ENCODE measurements around the gene ARHGAP30. TPM values are rescaled to one million over a fixed set of nuclear protein-coding genes. Genes with fewer than 3 reads are reported as not detected.

Gene ARHGAP30
- total RNA-seq, 2 experiments from 2014 or later: 125 to 165 TPM

DNA sequence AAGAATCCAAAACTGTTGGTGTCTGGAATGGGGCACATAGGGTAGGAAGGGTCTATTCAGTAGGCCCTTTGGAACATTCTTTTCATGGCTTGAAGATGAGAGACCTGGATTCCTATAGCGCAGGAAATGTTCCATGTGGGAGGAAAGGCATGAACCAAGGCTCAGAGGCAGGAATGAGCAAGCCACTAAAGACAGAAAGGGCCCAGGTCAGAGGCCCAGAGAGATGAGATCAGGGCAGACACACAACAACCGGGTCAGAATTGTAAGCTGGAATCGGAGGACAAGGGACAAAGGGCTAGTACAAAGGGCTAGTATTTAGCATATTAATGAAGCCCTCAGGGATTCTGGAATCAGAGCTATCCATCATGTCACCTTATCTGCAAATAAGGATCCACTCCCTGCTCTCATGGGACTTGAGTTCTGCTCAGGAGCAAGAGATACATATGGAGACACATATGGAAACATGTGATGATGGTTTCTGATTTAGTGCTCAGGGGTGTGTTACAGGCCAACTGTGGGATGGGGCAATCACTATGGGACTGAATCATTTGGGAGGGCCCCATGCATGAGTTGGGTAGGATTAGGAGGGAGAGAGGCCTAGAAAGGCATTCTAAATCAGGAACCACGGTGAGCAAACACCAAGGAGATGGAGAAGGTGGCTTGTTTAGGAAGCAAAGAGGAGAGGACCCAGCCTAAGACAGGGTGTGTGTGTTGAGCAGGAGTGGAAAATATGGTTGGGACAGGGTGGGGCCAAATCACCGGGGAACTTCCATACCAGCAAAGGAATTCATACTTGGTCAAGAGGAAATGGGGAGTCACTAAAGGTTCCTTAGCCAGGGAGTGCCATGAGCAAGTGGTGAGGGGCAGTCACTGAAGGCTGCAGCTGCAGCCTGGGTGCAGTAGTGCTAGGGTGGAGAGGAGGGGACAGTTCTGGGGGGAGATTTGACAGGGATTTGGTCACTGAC lies 11.0 kb upstream of the ARHGAP30 start:
- ChIA-PET POLR2A (no interaction called here), CTCF (interaction anchor here (0.5 to 3.7 kb wide), 5 partner anchors 9 to 244 kb away, joined by 3 to 21 read pairs (median 3); partner anchors contain the start of gene KLHDC9)
- H3K9me3 Mint-ChIP-seq (ENCODE audit: low read depth): no peaks in the 10 kb centered on the region
- no peaks in the 10 kb centered on the region for H3K36me3 Mint-ChIP-seq (ENCODE audit: low read depth)
- peak overlapping the region; percentile 1 for H3K27ac Mint-ChIP-seq
- DNase-seq (no peak), ATAC-seq (peak; percentile 47)
- no peak overlapping the region for H3K4me3 Mint-ChIP-seq
- H3K4me1 Mint-ChIP-seq: no peaks in the 10 kb centered on the region
- peaks cover 2% of the 10 kb centered on the region for H3K27me3 Mint-ChIP-seq
- intact Hi-C loops (cut with DNase I, micrococcal nuclease): no loop called here

DNA sequence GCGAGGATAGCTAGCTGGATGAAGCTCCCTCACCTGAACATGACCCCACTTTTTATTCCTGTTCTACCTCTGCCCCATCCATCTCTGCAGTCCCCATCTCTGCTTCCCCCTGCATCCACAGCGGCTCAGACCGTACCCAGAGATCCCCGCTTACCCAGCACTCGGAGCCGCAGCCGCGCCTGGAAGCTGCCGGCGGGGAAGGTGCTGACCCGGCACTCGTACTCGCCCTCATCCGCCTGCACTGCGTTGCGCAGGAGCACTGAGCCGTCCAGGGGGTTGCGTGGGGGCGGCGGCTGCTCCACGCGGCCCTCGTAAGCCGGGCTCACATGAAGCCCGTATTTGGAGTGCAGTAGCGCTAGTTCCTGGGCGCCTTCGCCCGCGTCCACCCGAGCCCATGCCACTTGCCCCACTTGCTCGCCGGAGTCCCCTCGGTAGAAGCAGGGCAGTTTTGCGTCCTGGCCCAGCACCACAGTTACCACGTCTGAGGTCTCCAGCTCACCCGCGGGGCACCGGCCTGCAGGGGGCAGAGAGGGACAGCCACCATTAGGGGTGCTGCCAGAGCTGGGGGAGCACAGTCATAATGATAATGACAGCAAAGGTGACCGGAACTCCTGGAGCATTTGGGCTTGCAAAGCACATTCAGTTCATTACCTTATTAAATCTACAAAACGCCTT lies 9.9 kb upstream of the ARHGAP30 start:
- DNase-seq: no peak
- Mint-ChIP-seq H3K27me3 (peaks cover 2% of the 10 kb centered on the region), H3K36me3 (ENCODE audit: low read depth) (no peaks in the 10 kb centered on the region), H3K4me3 (no peak overlapping the region), H3K27ac (no peak overlapping the region), H3K9me3 (ENCODE audit: low read depth) (no peaks in the 10 kb centered on the region), H3K4me1 (no peaks in the 10 kb centered on the region)
- ATAC-seq: no peak
- ChIA-PET POLR2A (interaction anchor here (0.6 kb wide), 1 partner anchor 64 kb away, joined by 4 read pairs; no protein-coding TSS in a partner anchor), CTCF (interaction anchor here (0.9 to 3.7 kb wide), 3 partner anchors 10 to 33 kb away, joined by 3 to 21 read pairs (median 4); partner anchors contain the start of genes ARHGAP30, KLHDC9 and USF1)
- intact Hi-C loops (cut with DNase I, micrococcal nuclease): no loop called here

DNA sequence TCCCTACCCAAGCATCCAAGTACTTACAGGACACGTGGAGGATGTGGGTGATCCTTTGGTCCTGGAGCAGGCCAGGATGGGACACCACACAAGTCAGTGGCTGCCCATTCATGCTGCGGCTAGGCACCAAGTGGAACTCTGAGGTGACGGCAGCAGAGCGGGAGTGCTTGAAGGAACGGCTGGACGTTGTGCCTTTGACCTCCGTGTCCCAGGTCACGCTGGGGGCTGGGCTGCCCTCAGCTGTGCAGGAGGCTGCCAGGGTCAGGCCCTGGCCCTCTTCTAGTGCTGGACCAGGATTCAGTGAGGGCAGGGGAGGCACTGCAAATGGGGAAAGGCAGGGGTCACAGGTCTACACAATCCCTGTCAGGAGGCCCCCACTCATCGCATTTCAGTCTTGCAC lies 7.7 kb upstream of the ARHGAP30 start:
- no peak for DNase-seq
- H3K27ac Mint-ChIP-seq: no peak overlapping the region
- H3K4me1 Mint-ChIP-seq: no peaks in the 10 kb centered on the region
- H3K27me3 Mint-ChIP-seq: peaks cover 2% of the 10 kb centered on the region
- CTCF ChIA-PET: no interaction called here
- no peaks in the 10 kb centered on the region for H3K36me3 Mint-ChIP-seq (ENCODE audit: low read depth)
- no peak for ATAC-seq
- no peak overlapping the region for H3K4me3 Mint-ChIP-seq
- no peaks in the 10 kb centered on the region for H3K9me3 Mint-ChIP-seq (ENCODE audit: low read depth)
- intact Hi-C loops (cut with DNase I, micrococcal nuclease): no loop called here
- POLR2A ChIA-PET: no interaction called here

DNA sequence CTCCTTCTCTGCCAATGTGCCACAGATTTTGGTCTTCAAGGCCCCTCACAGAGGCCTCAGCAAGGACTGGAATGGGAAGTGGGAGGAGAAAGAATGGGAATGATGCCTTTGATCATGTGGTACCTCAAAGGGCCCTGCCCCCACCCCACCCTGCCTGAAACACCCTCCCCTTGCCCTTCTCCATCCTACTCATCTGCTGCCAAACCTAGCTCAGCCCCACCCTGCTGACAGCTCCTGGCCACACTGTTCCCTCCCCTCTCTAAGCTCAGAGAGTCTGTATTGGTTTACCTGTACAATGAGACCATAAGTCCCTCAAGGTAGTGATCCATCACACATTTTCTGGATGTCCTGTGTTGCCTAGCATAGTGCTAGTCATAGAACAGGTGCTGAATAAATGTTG lies 6.7 kb upstream of the ARHGAP30 start:
- POLR2A ChIA-PET: interaction anchor here (0.6 kb wide), 1 partner anchor 21 kb away, joined by 3 read pairs; no protein-coding TSS in a partner anchor
- intact Hi-C loops (cut with DNase I, micrococcal nuclease): no loop called here
- DNase-seq (no peak), ATAC-seq (no peak)
- Mint-ChIP-seq H3K36me3 (ENCODE audit: low read depth) (no peaks in the 10 kb centered on the region), H3K9me3 (ENCODE audit: low read depth) (no peaks in the 10 kb centered on the region), H3K27ac (no peak overlapping the region), H3K27me3 (peaks cover 2% of the 10 kb centered on the region), H3K4me3 (no peak overlapping the region), H3K4me1 (peaks cover 7% of the 10 kb centered on the region)
- CTCF ChIA-PET: interaction anchor here (1.0 kb wide), 2 partner anchors 20 to 23 kb away, joined by 3 to 4 read pairs; no protein-coding TSS in a partner anchor

DNA sequence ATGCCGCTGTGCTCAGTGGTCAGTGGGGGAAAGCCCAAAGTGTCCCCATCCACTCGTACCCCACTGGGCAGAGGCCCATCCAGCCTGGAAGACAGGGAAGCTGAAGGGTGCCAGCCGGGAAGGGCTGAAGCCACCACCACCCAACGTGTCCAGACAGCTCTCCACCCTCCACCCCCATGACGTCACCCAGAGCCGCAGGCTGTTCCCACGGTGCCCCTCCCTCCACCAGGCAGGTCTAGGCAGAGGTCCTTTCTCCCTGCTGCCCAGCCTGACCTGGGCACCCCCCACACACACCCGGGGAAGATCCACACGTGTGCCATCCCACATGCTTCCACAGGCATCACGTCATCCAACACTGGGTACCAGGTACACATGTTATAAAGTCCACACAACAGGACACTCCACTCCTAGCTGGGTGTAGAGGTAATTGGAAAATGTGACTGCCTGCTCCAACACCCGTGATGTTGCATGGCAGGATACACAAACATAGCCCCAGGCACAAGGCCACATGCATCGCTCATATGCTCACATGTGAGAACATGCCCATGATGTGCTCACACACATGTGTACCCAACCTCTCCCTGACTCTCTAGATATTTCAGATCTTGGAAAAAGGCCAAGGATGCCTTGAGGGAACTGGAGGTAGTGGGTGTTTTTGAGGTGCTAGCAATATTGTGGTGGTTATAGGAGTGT lies 5.1 kb upstream of the ARHGAP30 start:
- H3K36me3 Mint-ChIP-seq (ENCODE audit: low read depth): no peaks in the 10 kb centered on the region
- DNase-seq: no peak
- CTCF ChIA-PET: no interaction called here
- peaks cover 2% of the 10 kb centered on the region for H3K9me3 Mint-ChIP-seq (ENCODE audit: low read depth)
- H3K27ac Mint-ChIP-seq: no peak overlapping the region
- no peak for ATAC-seq
- intact Hi-C loops (cut with DNase I, micrococcal nuclease): loop anchor here in 1 of 2 experiments (5.0 kb wide), 1 partner anchor 38 kb away; the partner anchor contains the start of gene TSTD1
- H3K4me1 Mint-ChIP-seq: peaks cover 22% of the 10 kb centered on the region
- POLR2A ChIA-PET: no interaction called here
- H3K27me3 Mint-ChIP-seq: peaks cover 2% of the 10 kb centered on the region
- no peak overlapping the region for H3K4me3 Mint-ChIP-seq

DNA sequence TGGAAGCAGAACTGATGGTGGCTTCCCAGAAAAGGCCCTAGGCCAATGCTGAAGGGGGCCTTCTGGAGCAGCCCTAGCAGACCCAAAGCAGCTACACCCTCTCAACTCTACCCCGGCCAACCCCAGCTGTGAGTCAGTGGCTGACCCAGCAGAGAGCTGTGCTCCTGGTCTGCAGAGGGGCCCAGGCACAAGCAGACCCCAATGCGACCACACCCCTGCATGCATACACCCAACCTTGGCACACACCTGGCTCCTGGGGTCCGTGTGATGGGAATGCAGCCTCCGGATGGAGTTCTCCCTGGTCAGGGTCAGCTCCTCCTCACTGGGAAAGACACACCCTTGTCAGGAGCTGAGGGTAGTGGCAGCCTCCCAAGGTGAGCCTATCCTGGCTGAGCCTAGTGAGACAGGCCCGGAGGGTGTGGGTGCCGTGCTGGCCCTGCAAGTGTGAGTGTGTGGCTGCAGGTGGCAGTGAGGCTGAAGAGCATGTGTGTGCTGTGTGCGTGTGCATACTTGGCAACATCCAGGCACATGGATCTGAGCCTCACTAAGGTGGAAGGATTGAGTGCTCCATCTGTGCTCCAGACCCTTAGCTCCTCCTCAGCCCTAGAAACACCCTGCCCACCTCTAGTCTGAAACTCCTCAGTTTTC lies 3.9 kb upstream of the ARHGAP30 start:
- Mint-ChIP-seq H3K4me3 (no peak overlapping the region), H3K27ac (no peak overlapping the region), H3K9me3 (ENCODE audit: low read depth) (peaks cover 2% of the 10 kb centered on the region), H3K36me3 (ENCODE audit: low read depth) (peaks cover 9% of the 10 kb centered on the region), H3K4me1 (peaks cover 23% of the 10 kb centered on the region), H3K27me3 (no peaks in the 10 kb centered on the region)
- ChIA-PET CTCF (interaction anchor here (0.7 to 8.3 kb wide), 3 partner anchors 20 to 35 kb away, joined by 3 to 126 read pairs (median 3); partner anchors contain the start of genes KLHDC9 and TSTD1), POLR2A (no interaction called here)
- ATAC-seq: no peak
- DNase-seq: no peak
- intact Hi-C loops (cut with DNase I, micrococcal nuclease): loop anchor here in 1 of 2 experiments (5.0 kb wide), 1 partner anchor 36 kb away; the partner anchor contains the start of gene TSTD1

DNA sequence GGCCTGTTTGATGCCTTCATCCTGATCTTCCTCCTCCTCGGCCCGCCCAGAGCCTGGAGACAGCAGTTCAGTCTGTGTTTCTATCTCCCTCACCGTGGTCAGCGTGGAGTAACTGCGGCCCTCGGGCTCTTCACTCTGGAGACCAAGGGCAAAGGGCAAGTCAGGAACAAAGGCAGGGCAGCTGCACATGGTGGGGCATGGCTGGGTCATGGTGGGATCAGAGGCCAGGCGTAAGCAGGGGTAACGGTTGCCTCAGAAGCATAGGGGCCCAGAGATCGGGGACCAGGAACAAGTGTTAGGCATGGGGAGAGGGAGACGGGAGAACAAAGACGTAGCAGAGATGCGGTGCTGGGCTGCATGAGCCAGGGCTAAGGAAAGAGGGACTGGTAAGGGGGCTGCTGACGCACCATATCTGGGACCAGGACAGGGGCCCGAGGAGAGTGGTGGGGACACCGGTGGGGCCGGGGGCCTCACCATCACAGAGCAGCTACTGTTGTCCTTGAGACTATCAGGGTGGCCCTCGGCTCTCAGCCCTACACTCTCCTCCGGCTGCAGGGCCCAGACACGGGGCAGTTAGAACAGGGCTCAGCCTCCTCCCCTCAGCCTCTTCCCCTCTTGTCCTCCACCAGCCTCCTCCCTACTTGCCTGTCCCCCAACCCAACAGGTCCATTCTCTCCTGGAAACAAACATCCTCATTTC lies 3.2 kb upstream of the ARHGAP30 start:
- Mint-ChIP-seq H3K9me3 (ENCODE audit: low read depth) (peaks cover 2% of the 10 kb centered on the region), H3K27me3 (no peaks in the 10 kb centered on the region), H3K4me1 (peaks cover 27% of the 10 kb centered on the region), H3K36me3 (ENCODE audit: low read depth) (peaks cover 13% of the 10 kb centered on the region), H3K27ac (peak overlapping the region; percentile 17), H3K4me3 (no peak overlapping the region)
- intact Hi-C loops (cut with DNase I, micrococcal nuclease): loop anchor here (1.0 to 5.0 kb wide), 3 partner anchors 24 to 66 kb away; partner anchors contain the start of gene TSTD1 (in 1 of the 2)
- ChIA-PET POLR2A (no interaction called here), CTCF (interaction anchor here (1.2 to 8.3 kb wide), 2 partner anchors 19 to 24 kb away, joined by 3 to 126 read pairs; partner anchors contain the start of gene KLHDC9)
- DNase-seq (no peak), ATAC-seq (no peak)

DNA sequence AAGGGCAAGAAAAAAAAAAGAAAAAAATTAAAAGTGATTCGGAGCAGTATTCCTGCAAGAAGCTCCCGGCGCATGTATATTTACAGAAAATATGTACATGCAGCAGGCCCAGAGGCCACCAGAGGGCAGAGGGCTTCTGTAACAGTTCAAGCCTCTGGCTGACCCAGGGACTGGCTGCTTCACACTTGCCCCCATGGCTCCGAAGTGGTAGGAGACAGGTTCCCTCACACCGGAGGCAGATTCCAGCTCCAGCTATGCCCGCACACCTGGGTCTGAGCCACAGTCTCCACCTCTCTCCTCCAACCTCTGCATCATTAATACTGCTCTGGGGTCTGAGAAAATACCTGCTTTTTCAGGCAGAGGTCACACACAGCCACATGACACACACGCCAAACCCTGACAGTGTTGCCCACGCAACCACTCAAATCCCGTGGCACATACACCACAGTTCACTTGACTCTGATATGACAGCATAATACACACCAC lies 2.2 kb upstream of the ARHGAP30 start:
- Mint-ChIP-seq H3K9me3 (ENCODE audit: low read depth) (peaks cover 2% of the 10 kb centered on the region), H3K4me3 (no peak overlapping the region), H3K4me1 (peaks cover 35% of the 10 kb centered on the region), H3K27me3 (no peaks in the 10 kb centered on the region), H3K27ac (peak overlapping the region; percentile 19), H3K36me3 (ENCODE audit: low read depth) (peaks cover 20% of the 10 kb centered on the region)
- DNase-seq (peak; percentile 75), ATAC-seq (no peak)
- CTCF ChIA-PET: interaction anchor here (0.6 to 8.3 kb wide), 13 partner anchors 8 to 365 kb away, joined by 3 to 126 read pairs (median 3); partner anchors contain the start of genes KLHDC9 and PPOX
- intact Hi-C loops (cut with DNase I, micrococcal nuclease): loop anchor here (1.0 to 5.0 kb wide), 3 partner anchors 25 to 67 kb away; partner anchors contain the start of gene TSTD1 (in 1 of the 2)
- POLR2A ChIA-PET: no interaction called here

DNA sequence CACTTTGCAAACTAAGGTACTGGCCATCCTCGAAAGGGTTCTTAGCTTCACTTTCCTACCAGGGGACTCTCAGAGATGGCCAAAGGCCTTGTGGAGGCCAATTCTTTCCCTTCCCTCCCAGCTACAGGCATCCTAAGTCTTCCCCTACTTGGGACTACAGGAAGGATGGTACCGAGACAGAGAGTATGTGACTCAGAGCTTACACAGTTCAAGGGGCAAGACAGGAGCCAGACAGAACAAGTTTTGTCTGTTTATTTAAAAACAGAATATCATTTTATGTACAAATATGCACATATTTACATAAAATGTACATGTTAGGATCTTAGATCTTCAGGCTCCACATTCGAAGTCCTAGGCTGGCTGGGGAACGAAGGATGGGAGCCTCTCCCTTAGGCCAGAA lies 1.1 kb upstream of the ARHGAP30 start:
- CTCF ChIA-PET: interaction anchor here (0.7 to 8.3 kb wide), 14 partner anchors 11 to 325 kb away, joined by 3 to 126 read pairs (median 5); partner anchors contain the start of genes F11R, KLHDC9, PPOX and TSTD1
- intact Hi-C loops (cut with DNase I, micrococcal nuclease): loop anchor here (1.0 to 5.0 kb wide), 7 partner anchors 22 to 83 kb away; partner anchors contain the start of genes DEDD (in 1 of the 2), F11R (in 1 of the 2), TSTD1 (in 1 of the 2) and UFC1 (in 1 of the 2)
- peaks cover 43% of the 10 kb centered on the region for H3K4me1 Mint-ChIP-seq

More for the DNA sequence above, 1.1 kb upstream of the ARHGAP30 start:
- no peaks in the 10 kb centered on the region for H3K27me3 Mint-ChIP-seq
- ATAC-seq (no peak), DNase-seq (no peak)
- peak overlapping the region; percentile 100 for H3K27ac Mint-ChIP-seq
- H3K36me3 Mint-ChIP-seq (ENCODE audit: low read depth): peaks cover 28% of the 10 kb centered on the region
- peak overlapping the region; percentile 100 for H3K4me3 Mint-ChIP-seq
- POLR2A ChIA-PET: interaction anchor here (0.7 to 1.6 kb wide), 6 partner anchors 22 to 83 kb away, joined by 3 to 8 read pairs (median 4); partner anchors contain the start of genes KLHDC9, UFC1 and USF1
- H3K9me3 Mint-ChIP-seq (ENCODE audit: low read depth): peaks cover 2% of the 10 kb centered on the region
